Right kidney (tissue), 1 donor: ENCODE measurements around the gene UBE2Z.

Experiments used
- DNase-seq: peaks from one replicate; pipeline ENCODE4 v3.0.0-alpha.2; 2016

The UBE2Z gene

GRCh38 chr17:48954300-48954755, 46.1 kb downstream of the UBE2Z start:
- DNase-seq, result no peak

DNA sequence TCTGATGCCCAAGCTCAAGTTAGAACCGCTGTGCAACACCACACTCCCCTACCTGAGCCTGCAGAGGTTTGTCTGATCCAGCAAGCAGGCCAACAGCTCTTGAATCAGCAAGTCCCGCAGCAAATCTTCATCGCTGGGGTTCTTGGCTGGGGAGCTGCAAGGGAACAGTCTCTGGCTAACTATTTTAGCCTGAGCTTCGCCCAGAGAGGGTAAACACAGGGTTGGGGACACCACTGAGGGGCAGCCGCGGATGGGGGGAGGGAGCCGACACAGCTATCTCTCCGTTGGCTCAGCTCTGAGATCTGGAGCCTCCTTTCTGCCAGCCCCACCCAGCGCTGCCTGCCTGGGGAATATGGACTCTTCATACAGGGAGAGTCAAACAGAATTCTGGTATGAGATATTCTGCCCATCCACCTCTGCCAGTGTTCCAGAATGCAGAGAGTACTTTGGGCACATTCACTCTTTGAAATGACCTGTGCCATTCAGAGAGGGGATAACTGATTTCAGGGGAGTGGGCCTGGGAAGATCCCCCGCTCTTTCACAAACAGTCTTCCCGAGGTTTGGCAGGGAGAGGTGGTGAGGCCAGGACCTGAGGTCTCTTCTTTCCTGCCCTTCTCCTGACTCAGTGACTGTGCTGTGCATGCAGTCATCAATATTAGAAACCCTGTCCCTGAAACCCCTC, 52.8 kb downstream of the UBE2Z start:
- no peak for DNase-seq

- DNase-seq, result no peak
Observed at GRCh38 chr17:48961516-48962233, 53.5 kb downstream of the UBE2Z start.

GRCh38 chr17:48970224-48970623, 62.0 kb downstream of the UBE2Z start:
- no peak for DNase-seq

DNA sequence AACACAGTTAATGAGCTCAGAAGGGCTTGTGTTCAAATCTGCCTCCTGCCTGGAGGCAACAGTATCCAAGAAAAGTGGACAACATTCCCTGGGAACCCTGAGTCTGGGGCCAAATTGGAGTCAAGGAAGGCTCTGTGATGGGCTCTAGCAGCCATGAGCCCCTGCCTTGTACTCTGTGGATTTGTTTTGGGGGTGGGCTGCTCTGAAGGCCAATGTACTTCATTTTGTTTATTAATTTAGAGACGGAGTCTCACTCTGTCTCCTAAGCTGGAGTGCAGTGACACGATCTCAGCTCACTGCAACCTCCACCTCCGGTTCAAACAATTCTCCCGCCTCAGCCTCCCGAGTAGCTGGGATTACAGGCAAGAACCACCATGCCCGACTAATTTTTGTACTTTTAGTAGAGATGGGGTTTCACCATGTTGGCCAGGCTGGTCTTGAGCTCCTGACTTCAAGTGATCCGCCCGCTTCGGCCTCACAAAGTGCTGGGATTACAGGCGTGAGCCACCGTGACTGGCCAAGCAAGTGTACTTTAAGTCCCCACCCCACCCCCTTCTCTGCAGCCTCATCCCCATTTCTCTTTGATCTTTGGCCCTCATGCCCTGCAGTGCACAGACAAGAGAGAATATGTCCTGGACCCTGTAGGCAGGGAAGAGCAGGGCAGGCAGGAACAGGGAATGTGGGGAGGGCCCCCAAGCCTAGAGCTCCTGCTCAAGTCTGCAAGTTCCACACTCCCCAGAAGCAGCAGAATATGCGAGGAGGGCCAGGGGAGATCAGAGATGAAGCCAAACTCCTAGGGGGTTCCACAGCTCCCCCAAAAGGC, 62.9 kb downstream of the UBE2Z start:
- DNase-seq, result no peak

DNA sequence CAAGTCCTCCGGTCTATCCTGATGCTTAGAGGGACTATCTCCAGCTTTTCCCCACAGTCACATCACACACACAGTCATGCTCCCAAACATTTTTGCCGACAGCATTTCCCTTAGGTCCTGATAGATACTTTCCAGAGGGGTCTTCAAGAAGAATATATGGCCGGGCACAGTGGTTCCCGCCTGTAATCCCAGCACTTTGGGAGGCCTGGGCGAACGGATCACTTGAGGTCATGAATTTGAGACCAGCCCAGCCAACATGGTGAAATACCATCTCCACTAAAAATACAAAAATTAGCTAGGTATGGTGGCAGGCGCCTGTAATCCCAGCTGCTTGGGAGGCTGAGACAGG, 64.5 kb downstream of the UBE2Z start:
- no peak for DNase-seq

DNA sequence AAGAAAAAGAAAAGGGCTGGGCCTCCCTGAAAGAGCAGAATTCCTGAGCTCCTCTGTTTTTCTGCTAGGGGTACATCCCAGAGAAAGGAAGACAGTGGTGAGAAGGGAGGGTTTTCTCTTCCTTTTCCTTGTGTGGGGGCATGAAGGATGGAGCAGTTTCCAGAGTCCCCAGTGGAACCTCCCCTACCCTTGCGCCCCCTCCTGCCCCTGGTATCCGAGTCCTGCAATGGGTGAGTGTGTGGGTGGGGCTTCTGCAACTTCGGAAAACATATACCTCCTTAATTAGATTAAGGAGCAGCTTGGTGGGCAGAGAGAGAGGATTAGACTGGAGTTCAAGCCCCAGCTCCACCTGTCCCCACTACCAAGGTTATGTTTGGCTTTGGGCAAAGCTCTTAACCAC, 65.6 kb downstream of the UBE2Z start:
- no peak for DNase-seq
